HepG2 (cell line): ENCODE measurements around the gene CMTM1. TPM values are rescaled to one million over a fixed set of nuclear protein-coding genes. Genes with fewer than 3 reads are reported as not detected.

ENCODE experiments used
- ARNTL ChIP-seq: sonication (generic); formaldehyde crosslinking; IDR thresholded peaks from 2 replicates; pipeline ENCODE4 v1.4.0; 2020; ENCODE audit warnings: mild to moderate bottlenecking, missing genetic modification reagents
- BHLHE40 ChIP-seq: IDR thresholded peaks from 2 replicates; pipeline ENCODE4 v1.6.1; 2011; ENCODE audit warnings: low read length, improper control_type of control experiment
- CENPT ChIP-seq: sonication (generic); formaldehyde crosslinking; IDR thresholded peaks from 2 replicates; pipeline ENCODE4 v1.8.0; 2022; ENCODE audit warnings: low read depth, mild to moderate bottlenecking, moderate library complexity, missing genetic modification reagents
- CREBL2 ChIP-seq: sonication (generic); formaldehyde crosslinking; IDR thresholded peaks from 2 replicates; pipeline ENCODE4 v1.8.1; 2023; ENCODE audit warnings: missing genetic modification reagents, mild to moderate bottlenecking, borderline replicate concordance
- GFI1 ChIP-seq: sonication (generic); formaldehyde crosslinking; IDR thresholded peaks from 2 replicates; pipeline ENCODE4 v1.5.0; 2020; ENCODE audit warnings: missing genetic modification reagents, mild to moderate bottlenecking, borderline replicate concordance
- IKZF5 ChIP-seq: IDR thresholded peaks from 2 replicates; pipeline ENCODE4 v1.6.1; 2018; ENCODE audit warnings: missing genetic modification reagents, mild to moderate bottlenecking, missing compliant biosample characterization
- MTERF4 ChIP-seq: sonication (generic); formaldehyde crosslinking; IDR thresholded peaks from 2 replicates; pipeline ENCODE4 v1.8.0; 2023; ENCODE audit warnings: mild to moderate bottlenecking, missing genetic modification reagents
- ONECUT2 ChIP-seq: sonication (generic); formaldehyde crosslinking; IDR thresholded peaks from 2 replicates; pipeline ENCODE4 v1.4.0; 2020; ENCODE audit warnings: missing genetic modification reagents
- POGK ChIP-seq: sonication (generic); formaldehyde crosslinking; conservative IDR thresholded peaks from 2 replicates; pipeline ENCODE4 v1.8.0; 2022; ENCODE audit warnings: mild to moderate bottlenecking, moderate library complexity, missing genetic modification reagents
- SCMH1 ChIP-seq: sonication (generic); formaldehyde crosslinking; IDR thresholded peaks from 2 replicates; pipeline ENCODE4 v1.9.0; 2021; ENCODE audit warnings: missing genetic modification reagents, mild to moderate bottlenecking, borderline replicate concordance
- SIN3B ChIP-seq: fragments of 150-350 bp; IDR thresholded peaks from 2 replicates; pipeline ENCODE4 v1.6.1; 2014; ENCODE audit warnings: low read length
- SMYD3 ChIP-seq: sonication (generic); formaldehyde crosslinking; IDR thresholded peaks from 2 replicates; pipeline ENCODE4 v1.8.1; 2023; ENCODE audit warnings: mild to moderate bottlenecking, missing genetic modification reagents
- SOX5 ChIP-seq: IDR thresholded peaks from 2 replicates; pipeline ENCODE4 v1.6.1; 2016; ENCODE audit warnings: borderline replicate concordance
- TBP ChIP-seq: sonication (generic); formaldehyde crosslinking; IDR thresholded peaks from 2 replicates; pipeline ENCODE4 v1.5.0; 2020; ENCODE audit warnings: missing genetic modification reagents
- TGIF2 ChIP-seq: IDR thresholded peaks from 2 replicates; pipeline ENCODE4 v1.6.1; 2016; ENCODE audit warnings: control low read depth, missing compliant biosample characterization
- UBTF ChIP-seq: sonication (generic); formaldehyde crosslinking; IDR thresholded peaks from 2 replicates; pipeline ENCODE4 v1.4.0; 2020; ENCODE audit warnings: mild to moderate bottlenecking, missing genetic modification reagents
- ZFP37 ChIP-seq: sonication (generic); formaldehyde crosslinking; IDR thresholded peaks from 2 replicates; pipeline ENCODE4 v1.4.0; 2020; ENCODE audit warnings: missing genetic modification reagents, borderline replicate concordance
- ZNF674 ChIP-seq: sonication (generic); formaldehyde crosslinking; IDR thresholded peaks from 2 replicates; pipeline ENCODE4 v1.5.0; 2020; ENCODE audit warnings: low read depth, mild to moderate bottlenecking, missing genetic modification reagents
- ZSCAN20 ChIP-seq: sonication (generic); formaldehyde crosslinking; IDR thresholded peaks from 2 replicates; pipeline ENCODE4 v1.4.0; 2020; ENCODE audit warnings: missing genetic modification reagents, mild to moderate bottlenecking, borderline replicate concordance
- polyA plus RNA-seq, 8 experiments: library from polyadenylated mRNA; depleted of rRNA in 3 of 8; stranded (reverse) in 7 of 8; unstranded in 1 of 8; fragments of >200 nt; fragmentation: Illumina TruSeq in 4 of 8; extraction: Trizol in 4 of 8; gene quantifications; 2 replicates each; pipeline versions ENCODE4 v1.2.1 to v1.2.3, GENCODE V29; 2011 to 2016; ENCODE audit warnings: low read depth in 4 of 8, missing spikeins in 1 of 8, mixed read lengths in 1 of 8; ENCODE audit not compliant: insufficient read depth in 1 of 8
- total RNA-seq, 5 experiments: library from RNA; depleted of rRNA; stranded (reverse); fragments of >200 nt; fragmentation: Illumina TruSeq; extraction: Trizol; gene quantifications; 2 replicates each; pipeline ENCODE4 v1.2.3, GENCODE V29; 2016; ENCODE audit warnings: low read depth in 1 of 5

CMTM1 gene
- total and polyA plus RNA-seq, 2 of the 13 experiments (the other 11 are each of a cell fraction or from before 2014, with no cell fraction given), result 1.7 to 2.9 TPM

- TF ChIP-seq SMYD3 (CRISPR knock-in tag) (peak; percentile 78; the same call in 1 of the 2 replicates), SIN3B (no peak), CENPT (CRISPR knock-in tag) (no peak), SOX5 (CRISPR knock-in tag) (peak; percentile 56; the same call in 1 of the 2 replicates), SCMH1 (no peak), ARNTL (peak; percentile 87), IKZF5 (CRISPR knock-in tag) (peak; percentile 83), TGIF2 (CRISPR knock-in tag) (peak; percentile 73; the same call in 1 of the 2 replicates), POGK (no peak), GFI1 (CRISPR knock-in tag) (peak; percentile 55; the same call in 1 of the 2 replicates), ZNF674 (CRISPR knock-in tag) (no peak), MTERF4 (CRISPR knock-in tag) (peak; percentile 79; the same call in 1 of the 2 replicates), BHLHE40 (peak; percentile 42), TBP (CRISPR knock-in tag) (peak; percentile 63; the same call in 1 of the 2 replicates), ONECUT2 (CRISPR knock-in tag) (0 out of 2 replicates have a peak, but pooled peaks have one; percentile 14), UBTF (CRISPR knock-in tag) (no peak; the same call in 1 of the 2 replicates), ZSCAN20 (CRISPR knock-in tag) (peak; percentile 61; the same call in 1 of the 2 replicates), ZFP37 (CRISPR knock-in tag) (peak; percentile 89; the same call in 1 of the 2 replicates), CREBL2 (CRISPR knock-in tag) (peak; percentile 83; the same call in 1 of the 2 replicates)
Measured at GRCh38 chr16:66608241-66609138, 42.3 kb downstream of the CMTM1 start (continued).
